ENCODE data around the gene HRK.

GRCh38 chr12:116928504-116928903, 47.3 kb upstream of the HRK start:
- TF ChIP-seq CTCF (IDR thresholded peaks at IDR 0.05), result no peak
- no peak for TF ChIP-seq POLR2AphosphoS5 (IDR thresholded peaks at IDR 0.05)
- no peak for TF ChIP-seq POLR2A (IDR thresholded peaks at IDR 0.05)
- TF ChIP-seq EP300 (IDR thresholded peaks at IDR 0.05), result no peak
